Measurements from ENCODE around the gene CDC42BPA.

- TF ChIP-seq, protein P1, sequence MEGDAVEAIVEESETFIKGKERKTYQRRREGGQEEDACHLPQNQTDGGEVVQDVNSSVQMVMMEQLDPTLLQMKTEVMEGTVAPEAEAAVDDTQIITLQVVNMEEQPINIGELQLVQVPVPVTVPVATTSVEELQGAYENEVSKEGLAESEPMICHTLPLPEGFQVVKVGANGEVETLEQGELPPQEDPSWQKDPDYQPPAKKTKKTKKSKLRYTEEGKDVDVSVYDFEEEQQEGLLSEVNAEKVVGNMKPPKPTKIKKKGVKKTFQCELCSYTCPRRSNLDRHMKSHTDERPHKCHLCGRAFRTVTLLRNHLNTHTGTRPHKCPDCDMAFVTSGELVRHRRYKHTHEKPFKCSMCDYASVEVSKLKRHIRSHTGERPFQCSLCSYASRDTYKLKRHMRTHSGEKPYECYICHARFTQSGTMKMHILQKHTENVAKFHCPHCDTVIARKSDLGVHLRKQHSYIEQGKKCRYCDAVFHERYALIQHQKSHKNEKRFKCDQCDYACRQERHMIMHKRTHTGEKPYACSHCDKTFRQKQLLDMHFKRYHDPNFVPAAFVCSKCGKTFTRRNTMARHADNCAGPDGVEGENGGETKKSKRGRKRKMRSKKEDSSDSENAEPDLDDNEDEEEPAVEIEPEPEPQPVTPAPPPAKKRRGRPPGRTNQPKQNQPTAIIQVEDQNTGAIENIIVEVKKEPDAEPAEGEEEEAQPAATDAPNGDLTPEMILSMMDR (conservative IDR thresholded peaks at IDR 0.05; ENCODE audit: low read depth, low read length), result no peak
- TF ChIP-seq EZH2 (IDR thresholded peaks at IDR 0.05; ENCODE audit: low read length, unreplicated experiment), result no peak
Observed at GRCh38 chr1:227306689-227307088, 11.6 kb downstream of the CDC42BPA start.
